Loucy (cell line): ENCODE data around the gene KCNIP3.

Experiments
- H2AFZ ChIP-seq: fragments of 200-600 bp; sonication (generic); 2 replicates; pipeline ENCODE4 v1.6.0; 2016; ENCODE audit warnings: antibody characterized with exemption, mild to moderate bottlenecking, low read length, moderate library complexity
- H3F3A ChIP-seq: fragments of 200-600 bp; 2 replicates; pipeline ENCODE4 v1.6.0; 2016; ENCODE audit warnings: antibody characterized with exemption, low read depth, mild to moderate bottlenecking
- H3K27me3 ChIP-seq: fragments of 200-600 bp; sonication (generic); 2 replicates; pipeline ENCODE4 v1.6.1; 2014; ENCODE audit warnings: low read length, mild to moderate bottlenecking; ENCODE audit not compliant: insufficient read depth, poor library complexity, severe bottlenecking
- H3K36me3 ChIP-seq: fragments of 200-600 bp; sonication (generic); 2 replicates; pipeline ENCODE4 v1.6.1; 2016; ENCODE audit warnings: low read length; ENCODE audit not compliant: insufficient read depth
- H3K4me1 ChIP-seq: fragments of 200-600 bp; sonication (generic); 2 replicates; pipeline ENCODE4 v1.5.1; 2014; ENCODE audit warnings: low read length, mild to moderate bottlenecking; ENCODE audit not compliant: insufficient read depth, poor library complexity, severe bottlenecking
- H3K4me2 ChIP-seq: fragments of 200-600 bp; sonication (generic); 2 replicates; pipeline ENCODE4 v1.6.0; 2014; ENCODE audit warnings: antibody characterized with exemption, low read length, low read depth, mild to moderate bottlenecking; ENCODE audit not compliant: poor library complexity, severe bottlenecking
- H3K4me3 ChIP-seq: fragments of 200-600 bp; sonication (generic); 2 replicates; pipeline ENCODE4 v1.5.1; 2014; ENCODE audit warnings: low read length, mild to moderate bottlenecking, mixed read lengths; ENCODE audit not compliant: poor library complexity, severe bottlenecking
- H3K79me2 ChIP-seq: fragments of 200-600 bp; sonication (generic); 2 replicates; pipeline ENCODE4 v1.6.1; 2014; ENCODE audit warnings: low read length; ENCODE audit not compliant: insufficient read depth
- H3K9ac ChIP-seq: fragments of 200-600 bp; sonication (generic); 2 replicates; pipeline ENCODE4 v1.6.0; 2014; ENCODE audit warnings: mild to moderate bottlenecking, low read depth, low read length, moderate library complexity; ENCODE audit not compliant: poor library complexity, severe bottlenecking
- H3K9me2 ChIP-seq: fragments of 200-600 bp; sonication (generic); replicated peaks from 2 replicates; pipeline ENCODE4 v1.6.1; 2016; ENCODE audit warnings: low read depth, low read length, mixed read lengths
- H3K9me3 ChIP-seq: fragments of 200-600 bp; sonication (generic); 2 replicates; pipeline ENCODE4 v1.6.1; 2014; ENCODE audit warnings: mild to moderate bottlenecking, antibody characterized with exemption, low read length, low read depth; ENCODE audit not compliant: insufficient read depth
- H4K20me1 ChIP-seq: fragments of 200-600 bp; sonication (generic); 2 replicates; pipeline ENCODE4 v1.6.0; 2014; ENCODE audit warnings: antibody characterized with exemption, low read length, mild to moderate bottlenecking; ENCODE audit not compliant: insufficient read depth, poor library complexity, severe bottlenecking
- CTCF ChIP-seq: fragments of 200-600 bp; sonication (generic); conservative IDR thresholded peaks from 2 replicates; pipeline ENCODE4 v1.5.1; 2014; ENCODE audit warnings: mild to moderate bottlenecking, antibody characterized with exemption, low read length
- EZH2phosphoT487 ChIP-seq: fragments of 200-600 bp; IDR thresholded peaks from 2 replicates; pipeline ENCODE4 v1.6.1; 2018; ENCODE audit warnings: antibody characterized with exemption, mild to moderate bottlenecking, moderate library complexity, borderline replicate concordance

KCNIP3 gene

GRCh38 chr2:95329401-95329800 is 32.3 kb downstream of the KCNIP3 start:
- Histone ChIP-seq H3K9me3 (no peaks in the 10 kb centered on the region), H3K4me3 (no peak overlapping the region), H2AFZ (no peak overlapping the region), H3K27me3 (no peaks in the 10 kb centered on the region), H3K9me2 (no peaks in the 10 kb centered on the region), H3F3A (no peaks in the 10 kb centered on the region), H3K4me2 (no peak overlapping the region), H3K79me2 (no peaks in the 10 kb centered on the region), H3K9ac (no peak overlapping the region), H3K4me1 (no peaks in the 10 kb centered on the region), H3K36me3 (no peaks in the 10 kb centered on the region), H4K20me1 (no peaks in the 10 kb centered on the region)
- TF ChIP-seq CTCF (no peak), EZH2phosphoT487 (no peak)

DNA sequence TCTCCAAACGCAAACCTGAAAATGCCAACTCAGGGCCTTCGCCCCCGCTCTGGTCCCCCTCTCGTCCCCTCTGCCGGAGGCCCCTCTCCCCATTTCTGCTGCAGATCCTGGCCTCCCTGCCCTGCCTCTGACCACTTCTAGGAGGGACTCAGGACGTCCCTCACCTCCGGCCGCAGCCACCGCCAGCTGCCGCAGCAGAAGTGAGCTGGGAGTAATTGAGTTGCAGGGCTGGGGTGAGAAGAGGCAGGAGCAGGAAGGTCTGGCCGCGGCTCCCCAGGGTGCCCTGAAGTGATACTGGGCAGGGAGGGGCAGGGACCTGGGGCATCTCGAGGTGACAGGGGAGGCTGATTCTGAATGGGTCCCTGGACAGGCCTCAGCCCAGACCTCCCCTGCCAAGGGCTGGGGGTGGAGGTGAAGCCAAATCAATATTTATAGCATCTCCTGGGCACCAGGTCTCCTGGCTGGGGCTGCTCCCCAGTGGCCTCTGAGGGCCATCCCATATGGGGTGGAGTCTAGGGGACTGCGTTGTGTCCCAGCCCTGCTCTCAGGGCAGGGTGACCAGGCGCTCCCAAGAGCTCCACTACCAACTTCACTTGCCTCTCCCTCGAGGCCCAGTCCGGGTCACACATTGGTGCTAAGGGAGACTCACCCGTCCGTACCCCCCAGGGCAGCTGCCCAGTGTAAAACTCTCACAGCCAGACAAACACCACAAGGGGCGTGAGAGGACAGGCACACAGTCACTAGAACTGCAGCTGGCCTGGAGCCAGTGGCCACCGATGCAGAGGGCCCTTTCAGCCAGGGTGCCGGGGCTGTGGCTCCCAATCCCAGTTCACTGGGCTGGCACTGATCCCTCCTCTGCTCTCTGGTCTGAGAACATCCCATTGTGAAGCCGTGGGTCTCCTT is 33.0 kb downstream of the KCNIP3 start:
- H3K9me2 ChIP-seq: no peaks in the 10 kb centered on the region
- no peak overlapping the region for H2AFZ ChIP-seq
- H3K4me1 ChIP-seq: no peaks in the 10 kb centered on the region
- H4K20me1 ChIP-seq: no peaks in the 10 kb centered on the region
- no peaks in the 10 kb centered on the region for H3K27me3 ChIP-seq
- H3K9ac ChIP-seq: no peak overlapping the region
- H3F3A ChIP-seq: no peaks in the 10 kb centered on the region
- H3K4me3 ChIP-seq: no peak overlapping the region
- H3K79me2 ChIP-seq: no peaks in the 10 kb centered on the region
- no peaks in the 10 kb centered on the region for H3K36me3 ChIP-seq
- H3K4me2 ChIP-seq: no peak overlapping the region
- no peaks in the 10 kb centered on the region for H3K9me3 ChIP-seq
- TF ChIP-seq EZH2phosphoT487 (no peak), CTCF (no peak)

GRCh38 chr2:95330794-95331338 is 33.7 kb downstream of the KCNIP3 start:
- H3K79me2 ChIP-seq: no peaks in the 10 kb centered on the region
- no peak overlapping the region for H3K4me3 ChIP-seq
- no peaks in the 10 kb centered on the region for H3F3A ChIP-seq
- H4K20me1 ChIP-seq: no peaks in the 10 kb centered on the region
- H3K9ac ChIP-seq: no peak overlapping the region
- no peak overlapping the region for H2AFZ ChIP-seq
- no peaks in the 10 kb centered on the region for H3K36me3 ChIP-seq
- H3K4me1 ChIP-seq: no peaks in the 10 kb centered on the region
- H3K9me2 ChIP-seq: no peaks in the 10 kb centered on the region
- no peak overlapping the region for H3K4me2 ChIP-seq
- H3K27me3 ChIP-seq: no peaks in the 10 kb centered on the region
- no peaks in the 10 kb centered on the region for H3K9me3 ChIP-seq
- TF ChIP-seq EZH2phosphoT487: no peak
- no peak for TF ChIP-seq CTCF
